ENCODE results near the gene ZNF777.

ZNF777 gene

DNA sequence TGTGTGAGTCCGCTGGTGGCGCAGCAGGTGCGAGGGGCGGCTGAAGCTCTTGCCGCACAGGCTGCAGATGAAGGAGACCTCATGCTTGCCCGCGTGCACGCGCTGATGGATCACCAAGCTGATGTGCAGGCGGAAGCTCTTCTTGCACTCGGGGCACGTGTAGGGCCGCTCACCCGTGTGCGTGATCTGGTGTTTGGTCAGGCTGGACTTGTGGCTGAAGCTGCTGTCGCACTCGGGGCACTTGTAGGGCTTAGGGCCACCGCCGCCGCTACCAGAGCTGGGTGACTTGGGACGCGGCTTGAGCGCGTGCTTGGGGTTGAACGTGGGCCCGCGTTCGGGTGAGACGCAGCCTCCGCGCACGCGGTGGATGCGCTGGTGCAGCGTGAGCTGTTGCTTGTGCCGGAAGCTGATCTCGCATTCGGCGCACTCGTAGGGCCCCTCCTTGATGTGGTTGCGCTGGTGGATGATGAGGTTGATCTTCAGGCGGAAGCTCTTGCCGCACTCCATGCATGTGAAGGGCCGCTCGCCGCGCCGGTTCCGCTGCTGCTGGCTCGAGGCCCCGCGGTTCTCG is 28.7 kb downstream of the ZNF777 start:
- Histone ChIP-seq H3K4me2 (ENCODE audit: insufficient read depth, low read length) (no peak overlapping the region), H4K20me1 (ENCODE audit: insufficient read depth, low read length) (no peaks in the 10 kb centered on the region), H2AFZ (ENCODE audit: low read depth, low read length) (no peak overlapping the region), H3K27me3 (ENCODE audit: insufficient read depth, low read length, poor library complexity) (no peaks in the 10 kb centered on the region), H3K4me1 (ENCODE audit: insufficient read depth, low read length) (no peaks in the 10 kb centered on the region), H3K9me3 (ENCODE audit: insufficient read depth, low read length, severe bottlenecking) (no peaks in the 10 kb centered on the region), H3K79me2 (ENCODE audit: insufficient read depth, low read length) (no peaks in the 10 kb centered on the region), H3K36me3 (ENCODE audit: insufficient read depth, low read length) (peaks cover 56% of the 10 kb centered on the region), H3K4me3 (ENCODE audit: low read depth in 1 of 2, low read length in 2 of 2) (no peak overlapping the region), H3K9ac (ENCODE audit: low read depth, low read length) (no peak overlapping the region), H3K27ac (ENCODE audit: low read length) (no peak overlapping the region)
- TF ChIP-seq, protein P1, sequence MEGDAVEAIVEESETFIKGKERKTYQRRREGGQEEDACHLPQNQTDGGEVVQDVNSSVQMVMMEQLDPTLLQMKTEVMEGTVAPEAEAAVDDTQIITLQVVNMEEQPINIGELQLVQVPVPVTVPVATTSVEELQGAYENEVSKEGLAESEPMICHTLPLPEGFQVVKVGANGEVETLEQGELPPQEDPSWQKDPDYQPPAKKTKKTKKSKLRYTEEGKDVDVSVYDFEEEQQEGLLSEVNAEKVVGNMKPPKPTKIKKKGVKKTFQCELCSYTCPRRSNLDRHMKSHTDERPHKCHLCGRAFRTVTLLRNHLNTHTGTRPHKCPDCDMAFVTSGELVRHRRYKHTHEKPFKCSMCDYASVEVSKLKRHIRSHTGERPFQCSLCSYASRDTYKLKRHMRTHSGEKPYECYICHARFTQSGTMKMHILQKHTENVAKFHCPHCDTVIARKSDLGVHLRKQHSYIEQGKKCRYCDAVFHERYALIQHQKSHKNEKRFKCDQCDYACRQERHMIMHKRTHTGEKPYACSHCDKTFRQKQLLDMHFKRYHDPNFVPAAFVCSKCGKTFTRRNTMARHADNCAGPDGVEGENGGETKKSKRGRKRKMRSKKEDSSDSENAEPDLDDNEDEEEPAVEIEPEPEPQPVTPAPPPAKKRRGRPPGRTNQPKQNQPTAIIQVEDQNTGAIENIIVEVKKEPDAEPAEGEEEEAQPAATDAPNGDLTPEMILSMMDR (IDR thresholded peaks at IDR 0.05; ENCODE audit: borderline replicate concordance, extremely low read depth, low read length, poor library complexity, severe bottlenecking): no peak
- TF ChIP-seq EZH2 (IDR thresholded peaks at IDR 0.05; ENCODE audit: borderline replicate concordance, low read depth, low read length, severe bottlenecking): no peak
- no peak for DNase-seq
- ATAC-seq (ENCODE audit: insufficient read depth, low read depth): no peak

DNA sequence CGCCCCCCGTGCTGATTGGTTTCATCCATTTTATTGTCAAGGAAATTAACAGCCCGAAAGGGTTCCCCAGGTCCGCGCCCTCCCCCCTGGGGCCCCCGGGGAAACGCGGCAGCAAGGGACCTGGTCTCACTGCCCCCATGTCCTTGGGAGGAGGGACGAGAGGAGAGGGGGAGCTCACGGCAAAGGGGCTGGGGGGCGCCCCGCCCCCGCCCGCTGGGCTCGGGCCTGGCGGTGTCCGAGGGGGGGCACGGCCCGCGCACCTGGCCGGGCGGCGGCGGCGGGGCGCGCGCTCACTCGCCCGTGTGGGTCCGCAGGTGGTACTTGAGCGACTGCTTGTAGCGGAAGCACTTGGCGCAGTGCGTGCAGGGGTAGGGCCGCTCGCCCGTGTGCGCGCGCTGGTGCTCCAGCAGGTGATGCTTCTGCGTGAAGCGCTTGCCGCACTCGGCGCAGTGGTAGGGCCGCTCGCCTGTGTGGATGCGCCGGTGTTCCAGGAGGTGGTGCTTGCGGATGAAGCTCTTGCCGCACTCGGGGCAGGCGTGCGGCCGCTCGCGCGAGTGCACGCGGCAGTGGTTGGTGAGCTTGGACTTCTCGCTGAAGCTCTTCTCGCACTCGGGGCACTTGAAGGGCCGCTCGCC is 29.3 kb downstream of the ZNF777 start:
- ATAC-seq (ENCODE audit: insufficient read depth, low read depth) (no peak), DNase-seq (no peak)
- Histone ChIP-seq H3K4me1 (ENCODE audit: insufficient read depth, low read length) (no peaks in the 10 kb centered on the region), H4K20me1 (ENCODE audit: insufficient read depth, low read length) (no peaks in the 10 kb centered on the region), H3K36me3 (ENCODE audit: insufficient read depth, low read length) (peaks cover 54% of the 10 kb centered on the region), H3K27me3 (ENCODE audit: insufficient read depth, low read length, poor library complexity) (no peaks in the 10 kb centered on the region), H3K27ac (ENCODE audit: low read length) (no peak overlapping the region), H3K79me2 (ENCODE audit: insufficient read depth, low read length) (no peaks in the 10 kb centered on the region), H3K9ac (ENCODE audit: low read depth, low read length) (no peak overlapping the region), H2AFZ (ENCODE audit: low read depth, low read length) (no peak overlapping the region), H3K4me3 (ENCODE audit: low read depth in 1 of 2, low read length in 2 of 2) (no peak overlapping the region), H3K4me2 (ENCODE audit: insufficient read depth, low read length) (no peak overlapping the region), H3K9me3 (ENCODE audit: insufficient read depth, low read length, severe bottlenecking) (no peaks in the 10 kb centered on the region)
- TF ChIP-seq, protein P1 (IDR thresholded peaks at IDR 0.05; ENCODE audit: borderline replicate concordance, extremely low read depth, low read length, poor library complexity, severe bottlenecking): no peak
- no peak for TF ChIP-seq EZH2 (IDR thresholded peaks at IDR 0.05; ENCODE audit: borderline replicate concordance, low read depth, low read length, severe bottlenecking)

DNA sequence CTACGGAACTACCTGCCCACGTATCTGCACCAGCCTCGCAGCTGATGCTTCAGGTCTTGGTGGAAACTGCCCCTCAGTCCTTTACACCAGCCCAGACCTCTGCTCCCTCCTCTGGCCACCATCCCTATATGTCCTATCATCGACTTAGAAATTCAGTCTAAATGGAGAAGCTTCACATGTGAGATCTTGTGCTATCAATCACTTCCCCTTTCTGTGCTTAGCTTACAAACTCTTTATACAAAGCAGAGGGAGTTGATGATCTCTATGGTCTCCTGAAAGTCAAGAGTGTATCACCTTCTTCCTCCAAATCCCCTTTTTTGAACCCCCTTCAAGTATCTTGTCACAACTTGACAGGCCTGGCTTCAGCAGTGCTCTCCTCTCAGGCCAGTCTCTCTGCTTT is 30.7 kb downstream of the ZNF777 start:
- Histone ChIP-seq H3K4me3 (ENCODE audit: low read depth in 1 of 2, low read length in 2 of 2) (no peak overlapping the region), H4K20me1 (ENCODE audit: insufficient read depth, low read length) (no peaks in the 10 kb centered on the region), H2AFZ (ENCODE audit: low read depth, low read length) (no peak overlapping the region), H3K9ac (ENCODE audit: low read depth, low read length) (no peak overlapping the region), H3K36me3 (ENCODE audit: insufficient read depth, low read length) (peaks cover 40% of the 10 kb centered on the region), H3K27me3 (ENCODE audit: insufficient read depth, low read length, poor library complexity) (no peaks in the 10 kb centered on the region), H3K27ac (ENCODE audit: low read length) (no peak overlapping the region), H3K79me2 (ENCODE audit: insufficient read depth, low read length) (no peaks in the 10 kb centered on the region), H3K9me3 (ENCODE audit: insufficient read depth, low read length, severe bottlenecking) (no peaks in the 10 kb centered on the region), H3K4me2 (ENCODE audit: insufficient read depth, low read length) (no peak overlapping the region), H3K4me1 (ENCODE audit: insufficient read depth, low read length) (no peaks in the 10 kb centered on the region)
- TF ChIP-seq, protein P1 (IDR thresholded peaks at IDR 0.05; ENCODE audit: borderline replicate concordance, extremely low read depth, low read length, poor library complexity, severe bottlenecking): no peak
- no peak for TF ChIP-seq EZH2 (IDR thresholded peaks at IDR 0.05; ENCODE audit: borderline replicate concordance, low read depth, low read length, severe bottlenecking)
- ATAC-seq (ENCODE audit: insufficient read depth, low read depth): no peak
- no peak for DNase-seq
